Measurements from ENCODE around the gene CUEDC1.
A peak's percentile ranks its signal among the peaks of the same experiment; 100 is the strongest.
"Not testable (repeated sequence)": the region's sequence is repeated elsewhere in the genome, so short reads cannot be mapped to it uniquely, and the experiment has no call there.

The CUEDC1 gene

DNA sequence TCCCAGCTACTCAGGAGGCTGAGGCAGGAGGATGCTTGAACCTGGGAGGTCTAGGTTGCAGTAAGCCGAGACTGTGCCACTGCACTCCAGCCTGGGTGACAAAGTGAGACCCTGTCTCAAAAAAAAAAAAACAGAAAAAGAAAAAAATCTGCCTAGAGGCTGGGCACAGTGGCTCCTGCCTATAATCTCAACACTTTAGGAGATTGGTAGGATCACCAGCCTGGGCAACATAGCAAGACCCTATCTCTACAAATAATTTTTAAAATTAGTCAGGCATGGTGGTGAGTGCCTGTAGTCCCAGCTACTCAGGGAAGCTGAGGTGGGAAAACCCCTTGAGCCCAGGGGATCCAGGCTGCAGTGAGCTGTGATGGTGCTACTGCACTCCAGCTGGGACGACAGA is 17.7 kb downstream of the CUEDC1 start:
- DNase-seq, result no peak

DNA sequence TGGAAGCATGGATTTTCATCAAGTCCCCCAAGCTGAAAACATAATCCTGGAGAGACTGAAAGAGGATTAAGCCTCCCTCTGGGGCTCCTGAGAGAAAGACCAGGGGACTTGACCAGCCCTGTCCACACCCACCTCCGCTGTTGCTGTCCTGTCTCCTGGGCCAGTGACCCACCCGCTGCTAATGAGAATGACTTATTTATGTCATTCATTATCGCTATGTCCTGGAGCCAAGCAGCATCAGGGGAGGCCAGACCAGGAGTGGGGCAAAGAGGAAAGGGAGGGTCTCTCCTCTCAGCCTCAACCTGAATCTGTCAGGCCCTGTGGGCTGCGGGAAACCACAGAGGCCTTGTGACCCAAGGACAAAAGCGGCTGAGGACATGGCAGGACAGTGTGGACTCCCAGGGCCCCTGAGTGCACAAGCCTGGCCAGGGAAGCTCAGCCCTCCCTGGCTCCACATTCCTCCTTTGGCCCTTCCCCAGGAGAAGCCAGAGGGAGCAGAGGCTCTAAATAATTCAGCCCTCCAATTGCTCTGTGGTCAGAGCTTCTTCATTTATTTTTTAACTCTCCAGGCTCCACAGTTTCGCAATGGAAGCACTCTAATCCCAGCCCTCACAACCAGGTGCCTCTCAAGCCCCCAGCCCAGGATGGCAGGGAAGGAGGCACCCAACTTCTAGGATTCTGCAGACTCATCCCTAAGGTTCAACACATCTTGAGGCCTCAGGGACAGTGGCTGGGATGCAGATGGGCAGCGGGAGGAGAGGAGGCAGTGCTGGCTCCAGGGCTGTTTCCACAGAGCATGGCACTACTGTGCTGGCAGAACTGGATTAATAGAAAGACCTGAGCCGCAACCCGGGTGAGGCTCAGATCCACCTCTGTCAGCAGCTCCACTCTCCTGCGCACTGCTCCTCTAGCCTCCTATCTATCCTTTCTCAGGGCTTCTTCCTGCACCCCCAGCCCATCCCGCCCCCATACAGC is 19.1 kb downstream of the CUEDC1 start:
- no peak for DNase-seq

DNA sequence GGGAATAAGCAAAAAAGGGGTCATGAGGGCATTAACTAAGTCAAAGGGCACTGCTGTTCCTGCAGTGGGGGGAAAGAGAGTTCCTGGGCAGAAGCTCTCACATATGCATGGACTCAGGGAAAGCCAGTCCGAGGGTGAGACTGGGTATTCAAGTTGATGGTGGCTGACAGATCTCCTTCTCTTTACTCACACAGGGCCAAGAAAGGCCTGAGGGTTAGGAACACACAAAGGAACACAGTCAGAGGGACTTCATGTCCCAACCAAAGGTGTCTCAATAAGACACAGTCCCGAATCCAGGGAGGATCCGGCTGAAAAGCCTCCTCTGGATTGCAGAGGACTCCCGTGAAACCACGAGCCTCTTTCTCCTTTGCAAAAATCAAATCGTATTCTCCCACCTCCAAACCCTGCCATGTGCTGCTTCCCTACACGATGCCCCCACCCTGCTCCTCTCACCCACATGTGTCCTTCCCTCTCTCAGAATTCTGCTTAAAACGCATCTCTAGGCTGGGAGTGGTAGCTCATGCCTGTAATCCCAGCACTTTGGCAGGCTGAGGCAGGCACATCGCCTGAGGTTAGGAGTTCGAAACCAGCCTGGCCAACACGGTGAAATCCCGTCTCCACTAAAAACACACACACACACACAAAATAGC is 23.6 kb downstream of the CUEDC1 start:
- no peak for DNase-seq

DNA sequence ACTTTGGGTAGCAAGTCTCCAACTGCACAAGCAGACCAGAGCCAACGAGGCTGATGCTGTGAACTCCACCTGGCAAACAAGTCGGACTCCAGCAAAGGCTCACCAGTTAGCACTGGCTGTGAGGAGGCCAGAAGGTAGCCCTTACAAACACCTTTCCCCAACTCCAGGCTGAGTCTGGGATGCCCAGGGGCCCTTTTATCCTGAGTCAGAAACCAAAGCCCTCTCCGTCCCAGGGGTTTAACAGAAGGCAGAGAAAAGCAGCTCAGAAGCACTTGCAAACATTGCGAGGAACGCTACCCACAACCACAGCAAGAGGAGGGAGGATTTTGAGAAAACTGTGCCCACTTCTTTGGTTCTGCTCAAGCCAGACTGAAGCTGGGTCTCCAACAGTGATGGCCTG is 25.0 kb downstream of the CUEDC1 start:
- DNase-seq, result no peak

DNA sequence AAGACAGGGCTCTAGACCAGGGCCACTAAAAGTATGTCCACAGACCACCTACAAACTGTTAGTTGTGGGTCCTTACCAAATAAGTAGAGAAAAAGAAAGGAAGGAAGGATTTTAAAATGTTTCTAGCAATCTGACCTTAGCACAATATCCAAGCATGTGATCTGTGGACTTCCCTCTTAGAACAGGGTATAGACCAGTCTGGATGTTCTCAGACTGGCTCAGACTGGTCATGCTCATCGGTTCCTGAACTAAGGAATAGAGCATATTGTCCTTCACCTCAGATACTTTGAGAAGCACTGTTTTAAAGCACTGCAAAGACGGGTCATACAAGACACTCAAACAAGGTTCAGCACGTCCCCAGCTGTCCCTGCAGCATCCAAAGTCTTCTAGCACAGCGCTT is 25.8 kb downstream of the CUEDC1 start:
- DNase-seq, result no peak

DNA sequence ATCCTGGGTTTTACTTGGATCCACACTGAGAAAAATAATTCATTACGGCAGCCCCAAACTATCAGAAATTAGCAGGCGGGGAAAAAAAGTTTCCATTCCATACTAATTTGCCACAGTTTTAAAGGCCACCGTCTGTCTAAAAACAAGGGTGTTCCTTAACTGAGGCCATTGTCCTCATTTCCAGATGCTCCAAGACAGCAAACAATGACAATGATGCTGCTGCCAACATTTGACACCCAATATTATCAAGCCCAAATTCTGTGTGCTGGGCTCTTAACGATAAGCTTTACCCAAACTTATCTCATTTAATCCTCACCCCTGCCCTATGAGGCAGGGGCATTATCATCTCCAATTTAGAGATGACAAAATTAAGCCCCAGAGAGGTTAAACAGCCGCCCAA is 26.3 kb downstream of the CUEDC1 start:
- DNase-seq, result no peak

DNA sequence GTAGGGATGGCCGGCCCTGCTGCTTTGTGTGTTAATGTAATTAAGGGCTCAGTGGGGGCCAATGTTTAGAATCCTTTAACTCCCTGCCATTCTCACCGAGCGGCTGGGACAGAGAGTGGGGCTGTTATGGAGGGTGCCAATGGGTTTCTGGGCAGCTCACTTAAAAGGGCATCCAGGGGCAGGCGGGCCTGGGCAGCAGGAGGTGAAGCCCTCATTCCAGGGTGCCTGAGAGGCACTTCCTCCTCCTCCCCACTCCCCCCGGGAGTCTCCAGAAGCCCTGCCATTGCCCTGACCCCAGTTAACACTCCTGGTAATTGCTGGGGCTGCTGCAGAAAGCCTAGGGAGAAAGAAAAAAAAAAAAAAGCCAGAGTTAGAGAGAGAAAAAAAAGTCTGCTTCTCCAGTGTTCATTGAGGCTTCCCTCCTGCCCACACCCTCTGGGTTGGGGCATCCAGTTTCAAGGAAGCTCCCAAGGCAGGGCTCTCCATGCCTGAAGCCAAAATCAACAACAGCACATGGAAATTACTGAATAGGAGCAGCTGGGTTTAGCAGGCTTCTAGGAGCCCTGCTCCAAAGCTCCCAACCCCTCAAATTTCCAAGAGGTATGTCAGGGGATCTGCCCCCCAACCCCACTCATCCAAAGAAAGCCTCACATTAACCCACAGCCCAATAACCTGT is 28.0 kb downstream of the CUEDC1 start:
- DNase-seq, result peak; percentile 86

DNA sequence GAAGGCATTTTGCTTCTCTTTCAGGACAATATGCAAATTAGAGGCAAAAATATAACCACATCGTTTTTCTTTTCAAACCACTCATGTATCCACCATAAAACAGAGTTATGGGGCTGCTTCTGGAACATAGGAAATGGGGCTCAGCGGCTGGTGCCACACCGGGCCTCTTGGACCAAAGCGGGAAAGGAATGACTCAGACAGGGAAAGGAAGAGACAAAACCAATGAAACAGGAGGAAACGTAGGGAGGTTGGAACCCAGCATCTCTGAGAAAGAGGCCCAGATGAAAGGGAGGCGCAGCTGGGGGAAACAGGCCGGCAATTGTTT is 28.5 kb downstream of the CUEDC1 start:
- no peak for DNase-seq

DNA sequence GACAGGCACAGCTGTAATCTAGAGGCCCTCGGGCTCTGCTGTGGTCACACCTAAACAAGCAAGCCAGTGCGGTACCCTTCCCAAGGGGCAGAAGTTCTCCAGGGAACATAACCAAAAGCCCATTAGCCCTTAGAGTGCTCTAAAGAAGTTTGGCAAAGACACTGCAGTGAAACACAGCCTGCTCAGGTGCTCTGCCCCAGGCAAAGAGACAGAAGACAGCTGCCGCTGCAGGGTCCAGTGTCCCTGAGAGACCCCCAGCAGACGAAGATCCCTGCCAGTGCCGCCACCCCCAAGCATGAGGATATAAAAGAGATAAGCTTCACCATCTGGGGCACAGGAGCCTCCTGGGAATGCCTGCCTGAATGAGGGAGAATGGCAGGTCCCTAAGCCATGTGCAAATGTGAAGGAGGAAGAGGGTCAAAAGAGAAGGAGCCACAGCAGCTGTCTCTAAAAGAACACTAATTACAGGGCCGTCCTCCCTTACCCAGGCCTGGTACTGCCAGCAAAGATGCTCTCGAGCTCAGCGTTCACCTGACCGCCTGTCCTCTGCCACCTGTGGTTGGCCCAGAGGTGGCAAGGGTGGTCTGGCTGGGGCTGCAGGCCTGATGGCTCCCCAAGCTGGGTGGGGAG is 29.7 kb downstream of the CUEDC1 start:
- peak; percentile 85 for DNase-seq

DNA sequence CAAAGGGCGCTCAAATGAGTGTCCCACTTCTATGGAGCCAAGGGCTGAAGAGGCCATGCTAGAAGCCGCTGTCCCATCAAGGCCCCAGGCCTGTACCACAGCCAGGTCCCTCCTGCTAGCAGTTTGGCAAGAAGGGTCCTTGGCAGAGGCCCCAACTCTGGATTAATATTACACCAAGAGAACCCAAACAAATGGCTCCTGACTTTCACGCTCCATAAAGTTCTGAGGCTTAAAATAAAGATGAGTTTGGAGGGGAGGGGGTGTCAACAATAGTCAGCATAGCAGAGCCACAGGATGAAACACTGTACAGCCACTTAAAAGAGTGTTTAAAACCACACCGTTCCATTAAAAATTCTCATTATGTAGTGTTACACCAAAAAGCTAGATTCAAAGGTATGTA is 30.5 kb downstream of the CUEDC1 start:
- DNase-seq, result peak; percentile 96

DNA sequence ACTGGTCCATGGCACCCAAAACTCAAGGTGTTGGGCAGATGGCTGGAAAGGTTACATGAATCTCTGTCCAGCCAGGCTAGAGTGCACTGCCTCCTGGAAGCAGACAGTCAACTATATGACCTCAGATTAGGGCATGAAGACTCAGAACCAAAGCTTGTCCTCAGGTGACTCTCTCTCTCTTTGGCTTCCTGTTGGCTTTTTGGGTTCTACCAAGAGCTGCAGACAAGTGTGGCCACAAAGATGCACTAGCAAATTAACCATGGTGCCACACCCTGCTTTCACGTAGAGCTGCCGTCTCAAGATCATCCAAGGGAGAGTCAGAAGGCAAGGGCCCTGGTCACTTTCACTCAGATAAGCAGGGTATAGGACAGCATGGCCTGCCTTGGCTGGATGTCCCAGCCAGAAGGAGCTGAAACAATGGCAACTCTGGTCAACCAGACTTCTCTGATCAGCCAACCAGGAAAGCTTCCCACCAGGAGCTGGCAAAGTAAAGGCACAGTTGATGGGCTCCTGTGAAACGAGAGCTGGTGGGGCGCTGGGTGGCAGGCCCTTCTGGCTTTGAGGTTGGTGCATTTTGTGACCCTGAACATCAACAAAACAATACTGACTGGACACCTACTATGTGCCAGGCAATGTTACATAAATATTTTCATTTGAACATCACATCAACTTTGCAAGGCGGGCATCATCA is 31.9 kb downstream of the CUEDC1 start:
- DNase-seq, result no peak

DNA sequence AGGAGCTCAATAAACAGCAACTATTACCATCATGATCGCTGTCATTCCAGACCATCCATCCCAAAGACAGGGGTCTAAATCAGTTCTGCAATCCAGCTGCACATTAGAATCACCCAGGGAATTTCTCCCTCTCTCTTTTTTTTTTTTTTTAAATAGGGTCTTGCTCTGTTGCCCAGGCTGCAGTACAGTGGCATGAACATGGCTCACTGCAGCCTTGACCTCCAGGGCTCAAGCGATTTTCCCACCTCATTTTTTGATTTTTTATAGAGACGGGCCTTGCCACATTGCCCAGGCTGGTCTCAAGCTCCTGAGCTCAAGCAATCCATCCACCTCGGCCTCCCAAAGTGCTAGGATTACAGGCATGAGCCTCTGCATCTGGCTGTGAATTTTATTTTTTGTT is 32.5 kb downstream of the CUEDC1 start:
- DNase-seq, result not testable (repeated sequence)

DNA sequence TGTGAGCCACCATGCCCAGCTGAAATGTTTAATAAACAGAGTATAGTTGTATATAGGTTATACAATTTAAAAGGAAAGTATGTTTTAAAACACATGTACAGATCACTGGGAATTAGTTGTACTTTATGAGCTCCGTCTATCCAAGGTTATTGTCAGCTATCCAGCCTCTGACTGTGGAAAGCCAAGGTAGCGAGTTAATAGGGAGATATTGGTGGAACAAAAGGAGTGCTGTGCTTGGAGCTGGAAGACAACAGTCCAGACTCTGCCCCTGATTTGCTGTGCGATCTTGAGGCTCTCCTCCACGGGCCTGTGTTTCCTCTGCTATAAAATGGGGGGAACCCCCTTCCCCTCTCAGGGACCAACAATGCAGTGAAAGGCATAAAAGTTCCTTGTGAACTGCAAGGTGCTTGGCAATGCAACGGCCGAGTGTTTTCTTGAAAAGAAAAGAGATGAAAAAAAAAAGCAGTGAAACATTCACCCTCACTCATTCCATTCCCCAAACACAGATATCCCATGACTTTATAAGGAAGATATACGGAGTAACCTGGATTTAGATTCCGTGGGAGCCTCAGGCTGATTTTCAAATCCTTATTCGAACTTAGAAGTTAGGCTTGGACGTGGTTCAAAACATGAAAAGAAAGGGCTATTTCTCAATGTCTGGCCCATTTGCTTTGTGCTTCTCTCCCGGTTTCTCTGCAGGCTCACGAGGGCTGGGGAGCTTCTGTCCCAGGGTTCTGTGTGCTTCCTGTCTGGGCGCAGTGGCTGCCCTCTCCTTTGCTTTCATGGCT is 34.1 kb downstream of the CUEDC1 start:
- DNase-seq, result no peak

DNA sequence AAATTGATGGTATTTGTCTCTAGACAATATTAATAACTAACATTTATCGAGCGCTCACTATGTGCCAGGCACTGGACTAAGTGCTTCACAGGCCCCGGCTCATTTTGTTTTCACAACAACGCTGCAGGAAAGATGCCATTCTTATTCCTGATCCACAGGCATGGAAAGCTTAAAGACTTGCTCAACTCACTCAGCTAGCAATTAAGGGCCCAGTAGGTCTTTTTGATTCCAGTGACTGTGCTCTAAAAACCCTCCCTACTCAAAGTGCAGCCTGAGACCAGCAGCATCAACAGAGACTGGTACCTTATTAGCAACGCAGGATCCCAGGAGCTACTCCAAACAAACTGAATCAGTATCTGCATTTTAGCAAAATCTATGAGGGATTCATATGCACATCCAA is 35.3 kb downstream of the CUEDC1 start:
- DNase-seq, result no peak

DNA sequence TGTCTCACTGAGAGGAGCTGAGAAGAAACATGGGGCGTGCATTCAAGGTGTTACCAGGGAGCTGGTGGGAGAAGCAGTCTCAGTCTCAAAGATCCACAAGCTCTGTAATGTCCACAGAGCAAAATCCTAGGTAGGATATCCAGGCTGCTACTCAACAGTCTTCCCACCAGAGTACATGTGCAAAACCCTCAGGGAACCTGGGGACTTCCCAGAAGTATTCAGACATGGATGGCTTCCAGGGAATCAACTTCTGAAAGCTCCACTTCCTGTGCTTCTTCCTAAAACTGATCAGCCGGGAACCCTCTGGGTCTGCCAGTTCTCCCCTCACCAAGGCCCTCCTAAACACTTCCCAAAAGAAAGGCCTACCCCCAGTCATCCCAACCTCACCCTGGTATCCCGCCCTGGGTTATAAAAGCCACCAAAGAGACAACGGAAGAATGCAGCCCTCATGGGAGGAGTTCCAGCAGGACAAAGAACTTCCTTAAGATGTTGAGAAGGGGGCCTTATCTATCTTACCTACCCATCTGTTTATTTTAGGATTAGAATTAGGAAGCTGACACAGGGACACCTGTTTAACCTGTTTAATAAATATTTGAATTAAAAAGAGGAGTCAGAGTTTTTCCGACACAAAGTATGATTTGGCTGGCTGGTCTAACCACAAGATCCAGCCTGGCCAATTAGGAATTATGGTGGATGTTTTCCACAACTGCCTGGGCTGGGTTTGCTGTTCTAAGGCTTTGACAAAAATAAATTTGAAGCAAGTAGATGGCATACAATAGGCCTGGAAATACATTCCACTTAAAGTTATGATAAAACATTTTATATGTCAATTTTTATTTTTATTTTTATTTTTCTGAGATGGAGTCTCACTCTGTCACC is 37.0 kb downstream of the CUEDC1 start:
- no peak for DNase-seq

DNA sequence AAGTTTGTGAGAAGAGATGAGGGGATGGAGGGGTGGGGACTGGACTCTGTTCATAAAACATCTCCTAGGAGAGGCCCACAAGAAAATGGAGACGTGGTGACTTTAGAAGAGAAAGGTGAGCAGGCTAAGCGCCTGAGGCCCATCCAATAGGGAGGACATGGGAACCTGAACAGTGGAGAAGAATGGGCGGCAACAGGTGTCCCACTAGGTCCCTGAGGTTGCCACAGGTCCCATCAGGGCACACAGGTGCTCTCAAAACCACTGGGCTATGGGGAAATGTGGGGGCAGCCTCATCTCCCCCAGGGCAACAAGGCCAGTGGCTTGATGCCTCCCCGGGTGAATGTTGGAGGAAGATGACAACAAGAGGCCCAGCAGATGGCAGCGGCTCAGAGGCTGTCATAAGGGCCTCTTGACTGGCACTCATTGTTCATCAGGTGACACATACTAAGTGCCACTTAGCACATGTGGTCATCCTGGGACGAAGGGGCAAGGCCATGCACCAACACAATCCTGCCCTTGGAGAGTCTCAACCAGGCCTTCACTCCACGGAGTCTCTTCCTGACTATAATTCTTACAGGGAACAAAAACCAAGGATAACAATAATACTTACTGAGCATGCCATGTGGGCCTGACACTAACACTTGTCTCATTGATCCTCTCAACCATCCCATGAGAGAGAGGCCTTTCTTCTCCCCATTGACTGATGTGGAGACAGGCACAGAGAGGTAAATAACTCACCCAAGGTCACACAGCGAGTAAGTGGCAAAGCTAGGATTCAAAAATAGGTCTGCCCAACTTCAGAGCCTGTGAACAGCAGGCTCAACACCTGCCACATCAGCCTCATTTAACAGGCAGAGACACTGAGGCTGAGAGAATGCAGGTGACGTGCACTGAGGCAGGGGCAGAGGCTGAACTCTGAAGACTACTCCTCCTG is 38.0 kb downstream of the CUEDC1 start:
- DNase-seq, result no peak

DNA sequence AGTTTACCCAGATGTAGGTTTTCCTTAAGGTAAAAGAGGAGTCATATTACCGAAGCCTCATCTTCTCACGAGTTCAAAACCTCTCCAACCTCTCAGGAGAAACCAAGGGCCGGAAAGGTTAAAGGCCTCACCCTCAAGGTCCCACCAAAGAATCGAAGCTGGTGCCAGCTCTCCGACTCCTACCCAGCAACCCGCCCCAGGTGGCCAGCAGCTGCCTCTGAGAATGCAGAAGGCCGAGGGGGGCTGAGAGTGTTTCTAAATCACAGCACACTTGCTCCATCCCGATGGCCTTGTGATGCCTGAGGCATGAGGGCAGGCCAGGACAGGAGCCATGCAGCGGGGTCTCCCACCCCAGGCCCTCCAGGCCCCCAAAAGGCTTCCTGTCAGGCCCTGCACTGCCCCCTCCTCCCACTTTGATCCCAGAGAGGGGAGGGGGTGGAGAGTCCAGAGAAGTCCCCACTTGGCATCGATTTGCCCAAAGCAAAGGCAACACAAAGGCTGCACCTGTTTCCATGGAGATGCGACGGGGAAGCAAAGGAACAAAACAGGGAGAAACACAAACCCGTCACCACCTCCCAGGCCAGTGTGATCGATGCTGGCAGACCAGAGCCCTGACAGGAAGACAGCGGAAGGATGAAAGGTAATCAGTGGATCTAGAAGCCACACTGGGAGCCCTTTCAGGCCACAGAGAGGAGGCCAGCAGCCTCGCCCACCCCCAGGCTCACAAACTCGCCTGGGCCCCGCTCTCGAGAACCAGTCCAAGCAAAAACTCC is 39.0 kb downstream of the CUEDC1 start:
- DNase-seq, result no peak

DNA sequence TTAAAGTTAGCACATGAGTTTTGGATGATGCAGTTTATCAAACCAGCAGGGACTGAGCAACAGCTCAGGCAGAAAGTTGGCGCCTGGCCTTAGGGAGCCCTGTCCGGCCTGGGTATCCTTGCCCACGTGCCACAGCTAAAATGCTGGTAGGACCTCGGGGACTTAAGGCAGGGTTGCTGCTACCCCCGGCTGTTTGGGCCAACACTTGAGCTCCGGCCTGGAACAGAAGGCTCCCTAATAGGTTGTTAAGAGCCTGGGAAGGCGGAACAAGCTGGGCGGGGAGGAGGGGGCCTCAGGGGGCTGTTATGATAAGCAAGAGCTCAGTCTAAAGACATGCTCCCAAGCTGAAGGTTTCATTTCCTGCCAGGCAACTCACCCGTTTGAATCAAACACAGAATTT is 39.7 kb downstream of the CUEDC1 start:
- DNase-seq, result no peak
